HEK293 (cell line): ENCODE results near the gene PADI3.

Source experiments
- CTCF ChIA-PET: fragments of 350-600 bp; formaldehyde crosslinking; extraction: SDS; loops from one replicate; lab custom pipeline; 2021; ENCODE audit warnings: antibody characterized with exemption; lab: Yijun Ruan, JAX
- POLR2A ChIA-PET: fragments of 300-600 bp; formaldehyde crosslinking; extraction: SDS; loops from one replicate; lab custom pipeline; 2020; ENCODE audit warnings: antibody characterized with exemption, inconsistent platforms; lab: Yijun Ruan, JAX
- H3K27ac ChIP-seq: fragments of 200-500 bp; sonication (Bioruptor generic); 2 replicates; pipeline ENCODE4 v1.5.1; 2014; ENCODE audit warnings: low read depth, low read length, control low read depth, inconsistent platforms; ENCODE audit errors: extremely low read depth
- H3K36me3 ChIP-seq, 2 experiments: fragments of 200-500 bp in 1 of 2; sonication (Bioruptor generic) in 1 of 2; 1 replicate in 1 of 2; 2 replicates in 1 of 2; pipeline ENCODE4 v1.5.1; 2014 to 2017; ENCODE audit warnings: inconsistent platforms in 2 of 2, low read length in 2 of 2; ENCODE audit not compliant: control insufficient read depth in 2 of 2, insufficient read depth in 1 of 2
- H3K4me1 ChIP-seq: fragments of 200-500 bp; sonication (Bioruptor generic); 2 replicates; pipeline ENCODE4 v1.5.1; 2014; ENCODE audit warnings: mild to moderate bottlenecking, low read length, inconsistent platforms; ENCODE audit not compliant: control insufficient read depth, insufficient read depth
- H3K4me3 ChIP-seq: 2 replicates; pipeline ENCODE4 v1.5.1; 2011; ENCODE audit warnings: low read depth, mild to moderate bottlenecking, control low read depth, low read length, moderate library complexity
- H3K9me3 ChIP-seq: fragments of 200-500 bp; sonication (Bioruptor generic); 2 replicates; pipeline ENCODE4 v1.5.1; 2014; ENCODE audit warnings: low read depth, low read length, inconsistent platforms; ENCODE audit not compliant: control insufficient read depth, insufficient read depth
- ELK4 ChIP-seq: IDR thresholded peaks from 2 replicates; pipeline ENCODE4 v1.6.1; 2011; ENCODE audit warnings: mild to moderate bottlenecking, low read depth, low read length, borderline replicate concordance
- IKZF3 ChIP-seq: fragments of 450-650 bp; IDR thresholded peaks from 2 replicates; pipeline ENCODE4 v1.5.0; 2018; ENCODE audit warnings: missing biosample characterization, mild to moderate bottlenecking, missing genetic modification characterization, moderate library complexity
- KLF7 ChIP-seq: fragments of 450-650 bp; formaldehyde crosslinking; IDR thresholded peaks from 2 replicates; pipeline ENCODE4 v1.5.1; 2016; ENCODE audit warnings: missing biosample characterization, missing genetic modification characterization, borderline replicate concordance
- PBX3 ChIP-seq: sonication (generic); formaldehyde crosslinking; IDR thresholded peaks from 2 replicates; pipeline ENCODE4 v1.8.1; 2022; ENCODE audit warnings: mild to moderate bottlenecking, moderate library complexity, missing genetic modification reagents
- PRDM10 ChIP-seq: fragments of 450-650 bp; formaldehyde crosslinking; IDR thresholded peaks from 2 replicates; pipeline ENCODE4 v1.5.1; 2016; ENCODE audit warnings: missing biosample characterization, missing genetic modification characterization
- PRDM4 ChIP-seq: fragments of 450-650 bp; formaldehyde crosslinking; IDR thresholded peaks from 2 replicates; pipeline ENCODE4 v1.5.1; 2017; ENCODE audit warnings: missing biosample characterization, missing genetic modification characterization
- SETDB1 ChIP-seq: IDR thresholded peaks from one replicate; pipeline ENCODE4 v1.6.1; 2017; ENCODE audit warnings: mild to moderate bottlenecking, low read length, moderate library complexity, mixed read lengths; ENCODE audit not compliant: insufficient read length
- TCF7L2 ChIP-seq: IDR thresholded peaks from 2 replicates; pipeline ENCODE4 v1.6.1; 2011; ENCODE audit warnings: low read depth, mild to moderate bottlenecking, inconsistent platforms, low read length, moderate library complexity, borderline replicate concordance
- YY2 ChIP-seq: fragments of 450-650 bp; formaldehyde crosslinking; IDR thresholded peaks from 2 replicates; pipeline ENCODE4 v1.5.1; 2016; ENCODE audit warnings: missing biosample characterization, missing genetic modification characterization
- ZIC2 ChIP-seq: fragments of 450-650 bp; formaldehyde crosslinking; IDR thresholded peaks from 2 replicates; pipeline ENCODE4 v1.5.1; 2016; ENCODE audit warnings: missing biosample characterization, missing genetic modification characterization
- ZNF146 ChIP-seq: fragments of 450-650 bp; formaldehyde crosslinking; IDR thresholded peaks from 2 replicates; pipeline ENCODE4 v1.5.1; 2016; ENCODE audit warnings: missing biosample characterization, missing genetic modification characterization
- ZNF239 ChIP-seq: fragments of 450-650 bp; formaldehyde crosslinking; IDR thresholded peaks from 2 replicates; pipeline ENCODE4 v1.5.1; 2016; ENCODE audit warnings: missing biosample characterization, missing genetic modification characterization
- ZNF549 ChIP-seq: fragments of 450-650 bp; IDR thresholded peaks from 2 replicates; pipeline ENCODE4 v1.5.1; 2018; ENCODE audit warnings: missing biosample characterization, missing genetic modification characterization, mild to moderate bottlenecking, inconsistent platforms, moderate library complexity
- ZNF558 ChIP-seq: fragments of 450-650 bp; formaldehyde crosslinking; IDR thresholded peaks from 2 replicates; pipeline ENCODE4 v1.5.1; 2016; ENCODE audit warnings: missing biosample characterization, missing genetic modification characterization
- ZNF624 ChIP-seq: fragments of 450-650 bp; formaldehyde crosslinking; IDR thresholded peaks from 2 replicates; pipeline ENCODE4 v1.5.1; 2017; ENCODE audit warnings: missing biosample characterization, missing genetic modification characterization
- ZNF664 ChIP-seq: fragments of 450-650 bp; formaldehyde crosslinking; IDR thresholded peaks from 2 replicates; pipeline ENCODE4 v1.5.1; 2016; ENCODE audit warnings: missing biosample characterization, missing genetic modification characterization
- ZNF791 ChIP-seq: fragments of 450-650 bp; formaldehyde crosslinking; IDR thresholded peaks from 2 replicates; pipeline ENCODE4 v1.5.1; 2016; ENCODE audit warnings: missing biosample characterization, missing genetic modification characterization
- ZSCAN23 ChIP-seq: fragments of 450-650 bp; formaldehyde crosslinking; IDR thresholded peaks from 2 replicates; pipeline ENCODE4 v1.5.1; 2016; ENCODE audit warnings: missing biosample characterization, missing genetic modification characterization

PADI3 gene

GRCh38 chr1:17328855-17329254, 80.0 kb downstream of the PADI3 start:
- ChIA-PET POLR2A (no interaction called here), CTCF (no interaction called here)
- Histone ChIP-seq H3K27ac (no peak overlapping the region), H3K4me1 (no peaks in the 10 kb centered on the region), H3K36me3 (no peaks in the 10 kb centered on the region), H3K9me3 (no peaks in the 10 kb centered on the region), H3K4me3 (no peak overlapping the region)
- TF ChIP-seq ZNF549 (tag by site-specific recombination), result no peak
- TF ChIP-seq ZNF239, result no peak
- no peak for TF ChIP-seq ZSCAN23
- TF ChIP-seq PRDM10, result no peak
- TF ChIP-seq YY2, result no peak
- TF ChIP-seq TCF7L2, result no peak
- TF ChIP-seq ZNF558, result no peak
- no peak for TF ChIP-seq ZNF146
- no peak for TF ChIP-seq ZIC2
- TF ChIP-seq ZNF791 (tag by site-specific recombination), result no peak
- TF ChIP-seq KLF7 (tag by site-specific recombination), result no peak
- no peak for TF ChIP-seq IKZF3 (tag by site-specific recombination)
- no peak for TF ChIP-seq ELK4
- no peak for TF ChIP-seq ZNF664
- TF ChIP-seq PRDM4 (tag by site-specific recombination), result no peak
- TF ChIP-seq PBX3 (CRISPR knock-in tag), result no peak

- no peak overlapping the region for H3K4me3 ChIP-seq
- no peaks in the 10 kb centered on the region for H3K36me3 ChIP-seq
- POLR2A ChIA-PET, result no interaction called here
- no peaks in the 10 kb centered on the region for H3K4me1 ChIP-seq
- H3K9me3 ChIP-seq, result no peaks in the 10 kb centered on the region
- CTCF ChIA-PET, result no interaction called here
- H3K27ac ChIP-seq, result no peak overlapping the region
- TF ChIP-seq SETDB1 (peak; percentile 62), ZNF624 (tag by site-specific recombination) (no peak)
- TF ChIP-seq, all 188 proteins: peak for 1
Measured at GRCh38 chr1:17329610-17330009, 80.7 kb downstream of the PADI3 start.
